Upper lobe of right lung (tissue), 1 donor: ENCODE data around the gene SLC12A7. TPM values are rescaled to one million over a fixed set of nuclear protein-coding genes. Genes with fewer than 3 reads are reported as not detected.

Source experiments
- ATAC-seq: fragments of 200-7000 bp; cut with Tn5 transposase; one replicate; pipeline ENCODE4 v1.9.1; 2020; ENCODE audit warnings: mild to moderate bottlenecking, moderate library complexity
- DNase-seq: peaks from one replicate; pipeline ENCODE4 v3.0.0-alpha.2; 2020
- H3K27ac ChIP-seq: fragments of 200-600 bp; one replicate; pipeline ENCODE4 v1.8.0; 2022
- H3K27me3 ChIP-seq: fragments of 200-600 bp; one replicate; pipeline ENCODE4 v1.8.0; 2022; ENCODE audit warnings: mild to moderate bottlenecking
- H3K36me3 ChIP-seq: fragments of 200-600 bp; one replicate; pipeline ENCODE4 v1.8.0; 2022
- H3K4me1 ChIP-seq: fragments of 200-600 bp; one replicate; pipeline ENCODE4 v1.8.0; 2022
- H3K4me3 ChIP-seq: fragments of 200-600 bp; one replicate; pipeline ENCODE4 v1.8.0; 2022; ENCODE audit warnings: mild to moderate bottlenecking
- H3K9me3 ChIP-seq: fragments of 200-600 bp; one replicate; pipeline ENCODE4 v1.8.0; 2022
- intact Hi-C: fragments of 100-400 bp; cut with DNase I; formaldehyde crosslinking; loops from one replicate; pipeline ENCODE4 v1.11.0; 2022
- total RNA-seq: library from RNA; stranded (reverse); fragmentation: NEBNext Ultra II Directional; extraction: Animal tissue kit (Norgen Biotek cat#: 25700); gene quantifications from one replicate; pipeline ENCODE4 v1.2.1, GENCODE V29; 2021
- TF ChIP-seq, protein P1 (sequence below): fragments of 200-600 bp; IDR thresholded peaks from one replicate; pipeline ENCODE4 v1.8.0; 2022; ENCODE audit warnings: antibody characterized with exemption
- donor health status: DM: no; HTN: yes; CAD: no; lungs with severe emphysema.

SLC12A7 gene
- total RNA-seq, 1 donor from 2014 or later, result 49.6 TPM

DNA sequence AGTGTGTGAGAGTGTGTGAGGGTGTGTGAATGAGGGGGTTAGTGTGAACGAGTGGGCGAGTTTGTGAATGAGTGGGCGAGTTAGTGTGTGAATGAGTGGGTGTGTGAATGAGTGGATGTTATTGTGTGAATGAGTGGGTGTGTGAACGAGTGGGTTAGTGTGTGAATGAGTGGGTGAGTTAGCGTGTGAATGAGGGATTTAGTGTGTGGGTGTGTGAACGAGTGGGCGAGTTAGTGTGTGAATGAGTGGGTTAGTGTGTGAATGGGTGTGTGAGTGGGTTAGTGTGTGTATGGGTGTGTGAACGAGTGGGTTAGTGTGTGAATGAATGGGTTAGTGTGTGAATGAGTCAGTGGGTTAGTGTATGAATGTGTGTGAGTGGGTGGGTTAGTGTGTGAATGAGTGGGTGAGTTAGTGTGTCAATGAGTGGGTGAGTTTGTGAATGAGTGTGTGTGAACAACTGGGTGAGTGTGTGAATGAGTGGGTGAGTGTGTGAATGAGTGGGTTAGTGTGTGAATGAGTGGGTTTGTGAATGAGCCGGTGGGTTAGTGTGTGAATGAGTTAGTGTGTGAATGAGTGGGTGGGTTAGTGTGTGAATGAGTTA is 65.8 kb downstream of the SLC12A7 start:
- H3K9me3 ChIP-seq, result no peaks in the 10 kb centered on the region
- intact Hi-C loops, result no loop called here
- ATAC-seq (no peak), DNase-seq (no peak)
- no peak overlapping the region for H3K4me3 ChIP-seq
- H3K27ac ChIP-seq, result no peak overlapping the region
- H3K27me3 ChIP-seq, result no peaks in the 10 kb centered on the region
- TF ChIP-seq, protein P1, sequence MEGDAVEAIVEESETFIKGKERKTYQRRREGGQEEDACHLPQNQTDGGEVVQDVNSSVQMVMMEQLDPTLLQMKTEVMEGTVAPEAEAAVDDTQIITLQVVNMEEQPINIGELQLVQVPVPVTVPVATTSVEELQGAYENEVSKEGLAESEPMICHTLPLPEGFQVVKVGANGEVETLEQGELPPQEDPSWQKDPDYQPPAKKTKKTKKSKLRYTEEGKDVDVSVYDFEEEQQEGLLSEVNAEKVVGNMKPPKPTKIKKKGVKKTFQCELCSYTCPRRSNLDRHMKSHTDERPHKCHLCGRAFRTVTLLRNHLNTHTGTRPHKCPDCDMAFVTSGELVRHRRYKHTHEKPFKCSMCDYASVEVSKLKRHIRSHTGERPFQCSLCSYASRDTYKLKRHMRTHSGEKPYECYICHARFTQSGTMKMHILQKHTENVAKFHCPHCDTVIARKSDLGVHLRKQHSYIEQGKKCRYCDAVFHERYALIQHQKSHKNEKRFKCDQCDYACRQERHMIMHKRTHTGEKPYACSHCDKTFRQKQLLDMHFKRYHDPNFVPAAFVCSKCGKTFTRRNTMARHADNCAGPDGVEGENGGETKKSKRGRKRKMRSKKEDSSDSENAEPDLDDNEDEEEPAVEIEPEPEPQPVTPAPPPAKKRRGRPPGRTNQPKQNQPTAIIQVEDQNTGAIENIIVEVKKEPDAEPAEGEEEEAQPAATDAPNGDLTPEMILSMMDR, result no peak
- H3K4me1 ChIP-seq, result no peaks in the 10 kb centered on the region
- no peaks in the 10 kb centered on the region for H3K36me3 ChIP-seq

DNA sequence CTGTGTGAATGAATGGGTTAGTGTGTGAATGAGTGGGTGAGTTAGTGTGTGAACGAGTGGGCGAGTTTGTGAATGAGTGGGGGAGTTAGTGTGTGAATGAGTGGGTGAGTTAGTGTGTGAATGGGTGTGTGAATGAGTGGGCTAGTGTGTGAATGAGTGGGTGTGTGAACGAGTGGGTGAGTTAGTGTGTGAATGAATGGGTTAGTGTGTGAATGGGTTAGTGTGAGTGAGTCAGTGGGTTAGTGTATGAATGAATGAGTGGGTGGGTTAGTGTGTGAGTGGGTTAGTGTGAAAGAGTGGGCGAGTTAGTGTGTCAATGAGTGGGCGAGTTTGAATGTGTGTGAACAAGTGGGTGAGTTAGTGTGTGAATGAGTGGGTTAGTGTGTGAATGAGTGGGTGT is 67.7 kb downstream of the SLC12A7 start:
- Histone ChIP-seq H3K9me3 (no peaks in the 10 kb centered on the region), H3K27ac (no peak overlapping the region), H3K4me3 (no peak overlapping the region), H3K36me3 (no peaks in the 10 kb centered on the region), H3K27me3 (no peaks in the 10 kb centered on the region), H3K4me1 (no peaks in the 10 kb centered on the region)
- no peak for ATAC-seq
- no peak for DNase-seq
- TF ChIP-seq, protein P1, result no peak
- intact Hi-C loops, result no loop called here

DNA sequence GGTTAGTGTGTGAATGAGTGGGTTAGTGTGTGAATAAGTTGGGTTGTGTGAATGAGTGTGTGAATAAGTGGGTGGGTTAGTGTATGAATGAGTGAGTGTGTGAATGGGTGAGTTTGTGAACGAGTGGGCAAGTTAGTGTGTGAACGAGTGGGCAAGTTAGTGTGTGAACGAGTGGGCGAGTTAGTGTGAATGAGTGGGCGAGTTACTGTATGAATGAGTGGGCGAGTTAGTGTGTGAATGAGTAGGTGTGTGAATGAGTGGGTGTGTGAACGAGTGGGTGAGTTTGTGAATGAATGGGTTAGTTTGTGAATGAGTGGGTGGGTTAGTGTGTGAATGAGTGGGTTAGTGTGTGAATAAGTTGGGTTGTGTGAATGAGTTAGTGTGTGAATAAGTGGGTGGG is 68.5 kb downstream of the SLC12A7 start:
- Histone ChIP-seq H3K36me3 (no peaks in the 10 kb centered on the region), H3K4me3 (no peak overlapping the region), H3K9me3 (no peaks in the 10 kb centered on the region), H3K27ac (no peak overlapping the region), H3K27me3 (no peaks in the 10 kb centered on the region), H3K4me1 (no peaks in the 10 kb centered on the region)
- DNase-seq (no peak), ATAC-seq (no peak)
- TF ChIP-seq, protein P1, result no peak
- intact Hi-C loops, result no loop called here

DNA sequence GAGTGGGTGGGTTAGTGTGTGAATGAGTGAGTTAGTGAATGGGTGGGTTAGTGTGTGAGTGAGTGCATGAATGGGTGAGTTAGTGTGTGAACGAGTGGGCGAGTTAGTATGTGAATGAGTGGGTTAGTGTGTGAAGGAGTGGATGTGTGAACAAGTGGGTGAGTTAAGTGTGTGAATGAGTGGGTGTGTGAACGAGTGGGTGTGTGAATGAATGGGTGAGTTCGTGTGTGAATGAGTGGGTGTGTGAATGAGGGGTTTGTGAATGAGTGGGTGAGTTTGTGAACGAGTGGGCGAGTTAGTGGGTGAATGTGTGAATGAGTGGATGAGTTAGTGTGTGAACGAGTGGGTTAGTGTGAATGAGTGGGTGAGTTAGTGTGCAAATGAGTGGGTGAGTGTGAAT is 69.2 kb downstream of the SLC12A7 start:
- TF ChIP-seq, protein P1, result no peak
- Histone ChIP-seq H3K9me3 (no peaks in the 10 kb centered on the region), H3K4me1 (no peaks in the 10 kb centered on the region), H3K27me3 (no peaks in the 10 kb centered on the region), H3K36me3 (no peaks in the 10 kb centered on the region), H3K27ac (no peak overlapping the region), H3K4me3 (no peak overlapping the region)
- intact Hi-C loops, result no loop called here
- no peak for DNase-seq
- ATAC-seq, result no peak

DNA sequence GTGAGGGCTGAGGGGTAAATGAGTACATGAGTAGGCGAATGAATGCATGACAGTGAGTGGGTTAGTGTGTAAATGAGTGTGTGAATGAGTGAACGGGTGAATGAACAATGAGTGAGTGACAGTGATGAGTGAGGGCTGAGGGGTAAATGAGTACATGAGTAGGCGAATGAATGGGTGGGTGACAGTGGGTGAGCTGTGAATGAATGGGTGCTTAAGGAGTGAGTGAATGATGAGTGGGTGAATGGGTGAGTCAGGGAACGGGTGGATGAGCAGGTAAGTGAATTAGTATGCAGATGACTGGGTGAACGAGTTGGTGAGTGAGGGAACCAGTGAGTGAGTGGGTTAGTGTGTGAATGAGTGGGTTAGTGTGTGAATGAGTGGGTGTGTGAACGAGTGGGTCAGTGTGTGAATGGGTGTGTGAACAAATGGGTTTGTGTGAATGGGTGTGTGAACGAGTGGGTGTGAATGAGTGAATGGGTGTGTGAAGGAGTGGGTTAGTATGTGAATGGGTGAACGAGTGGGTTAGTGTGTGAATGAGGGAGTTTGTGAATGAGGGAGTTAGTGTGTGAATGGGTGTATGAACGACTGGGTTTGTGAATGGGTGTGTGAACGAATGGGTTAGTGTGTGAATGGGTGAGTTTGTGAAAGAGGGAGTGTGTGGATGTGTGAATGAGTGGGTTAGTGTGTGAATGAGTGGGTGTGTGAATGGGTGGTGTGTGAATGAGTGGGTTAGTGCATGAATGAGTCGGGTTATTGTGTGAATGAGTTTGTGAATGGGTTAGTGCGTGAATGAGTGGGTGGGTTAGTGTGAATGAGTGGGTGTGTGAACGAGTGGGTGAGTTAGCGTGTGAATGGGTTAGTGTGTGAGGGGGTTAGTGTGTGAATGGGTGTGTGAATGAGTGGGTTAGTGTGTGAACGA is 70.4 kb downstream of the SLC12A7 start:
- no peaks in the 10 kb centered on the region for H3K36me3 ChIP-seq
- H3K27ac ChIP-seq, result no peak overlapping the region
- no peak for DNase-seq
- H3K27me3 ChIP-seq, result no peaks in the 10 kb centered on the region
- H3K4me3 ChIP-seq, result no peak overlapping the region
- H3K9me3 ChIP-seq, result no peaks in the 10 kb centered on the region
- H3K4me1 ChIP-seq, result no peaks in the 10 kb centered on the region
- no peak for ATAC-seq
- intact Hi-C loops, result no loop called here
- TF ChIP-seq, protein P1, result no peak
